Measurements from ENCODE around the gene C3. TPM values are rescaled to one million over a fixed set of nuclear protein-coding genes. Genes with fewer than 3 reads are reported as not detected.
A peak's percentile ranks its signal among the peaks of the same experiment; 100 is the strongest.

The C3 gene
- total and polyA plus RNA-seq, 2 of the 13 experiments (the other 11 are each of a cell fraction or from before 2014, with no cell fraction given) = 1,455 to 6,272 TPM

GRCh38 chr19:6739883-6740588 lies 19.6 kb upstream of the C3 start (continued):
- TF ChIP-seq ZNF335 (CRISPR knock-in tag; IDR thresholded peaks at IDR 0.05) = no peak
- TF ChIP-seq MBD4 (IDR thresholded peaks at IDR 0.05; ENCODE audit: borderline replicate concordance, low read length) = no peak
- no peak for TF ChIP-seq GATAD2A (CRISPR knock-in tag; IDR thresholded peaks at IDR 0.05)
- no peak for TF ChIP-seq ONECUT2 (CRISPR knock-in tag; IDR thresholded peaks at IDR 0.05)
- TF ChIP-seq ZNF883 (CRISPR knock-in tag; IDR thresholded peaks at IDR 0.05; ENCODE audit: not compliant biosample characterization) = peak; percentile 16
- 0 out of 2 replicates have a peak, but pooled peaks have one; percentile 20 for TF ChIP-seq ZNF414 (CRISPR knock-in tag; IDR thresholded peaks at IDR 0.05)
- no peak for TF ChIP-seq KDM6A (CRISPR knock-in tag; IDR thresholded peaks at IDR 0.05; ENCODE audit: low read depth)
- no peak for TF ChIP-seq NR3C1 (CRISPR knock-in tag; IDR thresholded peaks at IDR 0.05)
- no peak for TF ChIP-seq ZBTB7A (CRISPR knock-in tag; IDR thresholded peaks at IDR 0.05)
- no peak for TF ChIP-seq CBFB (CRISPR knock-in tag; IDR thresholded peaks at IDR 0.05)
- no peak for TF ChIP-seq KLF16 (CRISPR knock-in tag; IDR thresholded peaks at IDR 0.05)
- TF ChIP-seq ZNF3 (CRISPR knock-in tag; IDR thresholded peaks at IDR 0.05) = no peak
- no peak for TF ChIP-seq ZNF629 (CRISPR knock-in tag; conservative IDR thresholded peaks at IDR 0.05)
- no peak for TF ChIP-seq NFE2 (CRISPR knock-in tag; IDR thresholded peaks at IDR 0.05)
- TF ChIP-seq ARID2 (CRISPR knock-in tag; IDR thresholded peaks at IDR 0.05; ENCODE audit: borderline replicate concordance) = no peak
- TF ChIP-seq ZNF691 (CRISPR knock-in tag; IDR thresholded peaks at IDR 0.05; ENCODE audit: borderline replicate concordance, low read depth) = no peak
- no peak for TF ChIP-seq ZNF850 (CRISPR knock-in tag; conservative IDR thresholded peaks at IDR 0.05)
- no peak for TF ChIP-seq ATF1 (CRISPR knock-in tag; IDR thresholded peaks at IDR 0.05)
- TF ChIP-seq TBP (CRISPR knock-in tag; IDR thresholded peaks at IDR 0.05) = no peak
- no peak for TF ChIP-seq ZNF431 (CRISPR knock-in tag; IDR thresholded peaks at IDR 0.05; ENCODE audit: borderline replicate concordance, low read depth)
- TF ChIP-seq CBX1 (IDR thresholded peaks at IDR 0.05; ENCODE audit: low read depth) = no peak
- TF ChIP-seq TOPORS (CRISPR knock-in tag; IDR thresholded peaks at IDR 0.05) = peak; percentile 18; the same call in 1 of the 2 replicates
- TF ChIP-seq AGO2 (optimal IDR thresholded peaks at IDR 0.05; ENCODE audit: low read depth, low read length) = peak; percentile 16
- no peak for TF ChIP-seq MXD4 (CRISPR knock-in tag; IDR thresholded peaks at IDR 0.05)
- TF ChIP-seq HMG20A (CRISPR knock-in tag; IDR thresholded peaks at IDR 0.05; ENCODE audit: borderline replicate concordance) = no peak
- TF ChIP-seq FOXC1 (CRISPR knock-in tag; IDR thresholded peaks at IDR 0.05; ENCODE audit: borderline replicate concordance) = 0 out of 2 replicates have a peak, but pooled peaks have one; percentile 21
- no peak for TF ChIP-seq CBX2 (IDR thresholded peaks at IDR 0.05; ENCODE audit: low read depth, low read length)
- TF ChIP-seq CBX2 (CRISPR knock-in tag; IDR thresholded peaks at IDR 0.05; ENCODE audit: low read depth) = no peak
- TF ChIP-seq NR2C2 (CRISPR knock-in tag; IDR thresholded peaks at IDR 0.05; ENCODE audit: borderline replicate concordance) = 0 out of 2 replicates have a peak, but pooled peaks have one; percentile 21
- TF ChIP-seq HOXA5 (CRISPR knock-in tag; IDR thresholded peaks at IDR 0.05) = 0 out of 2 replicates have a peak, but pooled peaks have one; percentile 59
- 0 out of 2 replicates have a peak, but pooled peaks have one; percentile 8 for TF ChIP-seq FOXP4 (CRISPR knock-in tag; IDR thresholded peaks at IDR 0.05)
